ENCODE measurements around the gene ARHGEF28. TPM values are rescaled to one million over a fixed set of nuclear protein-coding genes. Genes with fewer than 3 reads are reported as not detected.

The ARHGEF28 gene
- total and polyA plus RNA-seq, 9 of the 15 experiments (the other 6 are each of a cell fraction or from before 2014, with no cell fraction given) = 0.27 TPM; not detected in 8

GRCh38 chr5:73974871-73975360 is 348.9 kb downstream of the ARHGEF28 start (continued):
- no peak for TF ChIP-seq E2F8 (IDR thresholded peaks at IDR 0.05; ENCODE audit: low read depth, partially characterized antibody)
- TF ChIP-seq TSHZ1 (CRISPR knock-in tag; IDR thresholded peaks at IDR 0.05) = no peak
- no peak for TF ChIP-seq STAT6 (CRISPR knock-in tag; IDR thresholded peaks at IDR 0.05)
- TF ChIP-seq ZNF263 (CRISPR knock-in tag; IDR thresholded peaks at IDR 0.05; ENCODE audit: borderline replicate concordance) = no peak
- TF ChIP-seq ZSCAN29 (IDR thresholded peaks at IDR 0.05) = no peak
